Transverse colon (tissue), 4 donors: ENCODE measurements around the gene CLDN8.

Source experiments
- EP300 ChIP-seq: sonication (generic); formaldehyde crosslinking; IDR thresholded peaks from one replicate; pipeline ENCODE4 v1.6.1; 2017; ENCODE audit warnings: antibody characterized with exemption, low read depth
- POLR2A ChIP-seq: fragments of 450-650 bp; IDR thresholded peaks from one replicate; pipeline ENCODE4 v1.6.1; 2016; ENCODE audit warnings: antibody characterized with exemption, mild to moderate bottlenecking, moderate library complexity
- POLR2AphosphoS5 ChIP-seq, 3 donors: sonication (generic); formaldehyde crosslinking; IDR thresholded peaks; one replicate each; pipeline ENCODE4 v1.6.1; 2016; ENCODE audit warnings: antibody characterized with exemption in 3 of 3
- TF ChIP-seq, protein P1 (sequence below), 5 experiments: fragments of 200-600 bp in 3 of 5; fragments of 450-650 bp in 2 of 5; sonication (generic) in 3 of 5; IDR thresholded peaks; 1 replicate in 2 of 5; 2 replicates in 3 of 5; pipeline ENCODE4 v1.5.1; 2016 to 2017; ENCODE audit warnings: antibody characterized with exemption in 5 of 5, inconsistent platforms in 3 of 5, mild to moderate bottlenecking in 2 of 5, moderate library complexity in 1 of 5

GRCh38 chr21:30216041-30216723 is at the start of gene CLDN8:
- TF ChIP-seq POLR2A (peak; percentile 41), POLR2AphosphoS5 (IDR thresholded peaks at IDR 0.05) (peak in 1 of 3 donors; percentile 69), EP300 (no peak)
- TF ChIP-seq, protein P1, sequence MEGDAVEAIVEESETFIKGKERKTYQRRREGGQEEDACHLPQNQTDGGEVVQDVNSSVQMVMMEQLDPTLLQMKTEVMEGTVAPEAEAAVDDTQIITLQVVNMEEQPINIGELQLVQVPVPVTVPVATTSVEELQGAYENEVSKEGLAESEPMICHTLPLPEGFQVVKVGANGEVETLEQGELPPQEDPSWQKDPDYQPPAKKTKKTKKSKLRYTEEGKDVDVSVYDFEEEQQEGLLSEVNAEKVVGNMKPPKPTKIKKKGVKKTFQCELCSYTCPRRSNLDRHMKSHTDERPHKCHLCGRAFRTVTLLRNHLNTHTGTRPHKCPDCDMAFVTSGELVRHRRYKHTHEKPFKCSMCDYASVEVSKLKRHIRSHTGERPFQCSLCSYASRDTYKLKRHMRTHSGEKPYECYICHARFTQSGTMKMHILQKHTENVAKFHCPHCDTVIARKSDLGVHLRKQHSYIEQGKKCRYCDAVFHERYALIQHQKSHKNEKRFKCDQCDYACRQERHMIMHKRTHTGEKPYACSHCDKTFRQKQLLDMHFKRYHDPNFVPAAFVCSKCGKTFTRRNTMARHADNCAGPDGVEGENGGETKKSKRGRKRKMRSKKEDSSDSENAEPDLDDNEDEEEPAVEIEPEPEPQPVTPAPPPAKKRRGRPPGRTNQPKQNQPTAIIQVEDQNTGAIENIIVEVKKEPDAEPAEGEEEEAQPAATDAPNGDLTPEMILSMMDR (IDR thresholded peaks at IDR 0.05) = no peak
